ENCODE results near the gene KANSL1.
"Not testable (repeated sequence)": the region's sequence is repeated elsewhere in the genome, so short reads cannot be mapped to it uniquely, and the experiment has no call there.

The KANSL1 gene

GRCh38 chr17:46108550-46109110 lies 84.6 kb downstream of the KANSL1 start:
- DNase-seq, result no peak

DNA sequence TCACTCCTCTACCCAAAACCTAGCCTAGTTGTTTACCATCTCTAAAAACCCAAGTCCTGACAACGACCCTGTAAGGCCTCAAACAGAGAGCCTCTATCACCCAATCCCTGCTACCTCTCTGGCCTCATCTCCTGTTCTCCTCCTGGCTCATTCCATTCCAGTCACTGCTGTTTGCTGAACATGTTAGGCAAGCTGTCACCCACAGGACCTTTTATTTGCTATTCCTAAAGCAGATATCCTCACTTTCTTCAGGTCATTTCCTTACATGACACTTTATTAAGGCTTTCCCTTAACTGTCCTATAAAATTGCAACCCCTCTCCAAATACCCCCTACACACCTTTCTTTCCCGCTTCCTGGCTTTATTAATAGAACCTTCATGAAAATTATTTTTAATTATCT lies 85.1 kb downstream of the KANSL1 start:
- no peak for DNase-seq

DNA sequence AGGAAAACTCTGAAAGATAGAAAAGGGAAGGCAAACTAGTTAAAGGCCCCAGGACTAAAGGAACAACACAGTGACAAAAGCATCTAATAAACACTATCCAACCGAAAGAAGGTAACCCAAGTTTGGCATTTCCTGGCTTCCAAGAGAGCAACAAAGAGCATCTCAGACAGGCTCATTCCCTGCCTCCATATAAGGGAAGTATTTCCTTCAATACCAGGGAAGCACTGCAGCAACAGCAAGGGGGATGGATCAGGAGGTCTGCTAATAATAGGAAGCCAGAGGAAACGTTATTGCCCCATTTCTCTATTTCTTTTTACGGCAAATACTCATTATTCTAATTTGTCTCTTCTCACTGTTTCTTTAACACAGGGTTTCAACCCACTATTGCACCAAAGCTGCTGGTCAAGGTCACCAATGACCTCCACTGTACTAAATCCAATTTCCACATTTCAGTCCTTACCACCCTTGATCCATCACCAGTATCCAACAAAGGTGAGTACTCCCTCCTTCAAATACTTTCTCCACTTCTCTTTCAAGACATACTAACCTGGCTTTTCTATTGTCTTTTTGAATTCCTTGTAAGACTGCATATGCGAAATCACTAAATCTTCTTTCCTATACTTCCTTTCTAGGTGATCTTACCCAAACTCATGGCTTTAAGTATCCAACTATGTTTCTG lies 86.1 kb downstream of the KANSL1 start:
- DNase-seq, result no peak

DNA sequence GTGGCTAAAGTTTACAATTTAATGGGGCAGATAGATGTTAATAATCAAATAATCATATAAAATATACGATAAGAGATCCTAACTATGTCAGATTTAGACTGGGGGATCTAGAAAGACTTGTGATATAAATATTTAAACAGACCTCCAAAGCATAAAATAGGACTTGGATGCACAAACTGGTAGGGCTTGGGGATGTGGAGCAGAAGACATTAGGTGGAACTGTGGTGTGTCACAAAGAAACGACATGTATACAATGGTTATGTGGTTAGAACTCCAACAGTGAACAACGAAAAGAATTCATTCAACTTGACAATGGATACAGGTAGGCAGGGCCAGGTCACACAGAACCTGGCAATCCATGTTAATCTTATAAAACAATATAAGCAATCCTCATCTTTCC lies 90.4 kb downstream of the KANSL1 start:
- not testable (repeated sequence) for DNase-seq

- not testable (repeated sequence) for DNase-seq
These were observed 91.2 kb downstream of the KANSL1 start for GRCh38 chr17:46101785-46102617.

DNA sequence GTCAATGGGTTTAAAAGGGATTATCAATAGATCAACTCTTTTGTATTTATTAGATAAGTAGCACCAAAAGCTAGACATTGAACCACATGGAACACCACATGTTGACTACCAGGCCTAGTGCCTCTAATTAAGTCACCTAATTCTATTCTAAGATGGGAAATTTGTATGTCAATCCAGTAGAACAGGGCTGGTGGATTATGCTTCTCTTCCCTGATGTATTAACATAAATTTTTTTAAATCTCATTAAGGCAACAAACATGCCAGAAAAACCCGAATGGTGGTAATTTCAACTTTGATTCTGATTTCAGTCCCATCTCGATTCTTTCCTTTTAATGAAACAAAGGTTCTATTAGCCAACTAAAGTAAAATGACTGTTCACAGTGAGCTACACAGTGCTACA lies 92.6 kb downstream of the KANSL1 start:
- DNase-seq, result no peak

DNA sequence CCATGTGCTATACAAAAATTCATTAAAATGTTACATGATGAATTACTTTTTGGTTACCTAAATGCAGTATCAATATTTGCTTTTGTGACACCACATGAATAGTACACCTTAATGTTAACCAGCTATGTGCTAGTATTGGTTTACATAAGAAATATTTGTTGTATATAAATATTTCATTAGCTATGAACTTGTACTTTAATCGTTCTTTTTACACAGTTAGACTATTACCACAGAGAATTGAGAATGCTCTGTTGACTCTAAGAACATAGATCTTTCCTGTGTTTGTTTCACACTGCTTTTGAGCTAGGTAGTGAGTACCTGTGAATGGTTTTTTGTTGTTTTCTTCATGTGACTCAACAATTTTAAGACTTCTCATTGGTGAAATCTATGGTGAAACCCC lies 93.4 kb downstream of the KANSL1 start:
- DNase-seq, result no peak

DNA sequence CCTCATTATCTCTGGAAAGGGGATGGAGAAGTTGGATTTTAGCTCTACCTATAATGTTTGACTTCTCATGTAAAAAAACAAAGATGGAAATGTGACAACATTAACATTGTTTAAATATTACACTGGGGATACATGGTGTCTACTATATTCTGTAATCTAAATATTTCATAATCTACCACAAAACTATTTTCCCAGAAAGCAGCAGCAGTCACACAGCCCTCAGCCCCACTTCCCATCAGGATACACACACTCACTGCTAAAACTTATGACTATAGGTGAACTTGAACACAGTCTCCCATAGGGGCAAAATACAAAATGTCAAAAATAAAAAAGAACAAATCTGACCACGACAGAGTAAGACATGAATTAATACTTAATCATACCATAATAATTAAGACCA lies 95.7 kb downstream of the KANSL1 start:
- DNase-seq, result no peak

- no peak for DNase-seq
These were observed 100.2 kb downstream of the KANSL1 start for GRCh38 chr17:46092991-46093390.

DNA sequence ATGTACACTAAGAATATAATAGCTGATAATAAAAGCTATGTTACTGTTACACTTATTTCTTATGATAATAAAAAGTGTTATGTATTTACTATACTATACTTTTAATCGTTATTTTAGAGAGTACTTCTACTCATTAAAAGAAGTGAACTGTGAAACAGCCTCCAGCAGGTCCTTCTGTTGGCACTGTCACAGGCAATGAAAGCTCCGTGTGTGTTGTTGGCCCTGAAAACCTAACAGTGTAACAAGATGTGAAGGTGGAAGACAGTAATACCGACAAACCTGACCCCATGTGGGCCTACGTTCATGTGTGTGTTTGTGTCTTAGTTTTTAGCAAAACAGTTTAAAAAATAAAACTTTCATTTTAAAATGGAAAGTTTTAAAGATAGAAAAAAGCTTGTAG lies 102.4 kb downstream of the KANSL1 start:
- DNase-seq, result no peak

- no peak for DNase-seq
These were observed 103.8 kb downstream of the KANSL1 start for GRCh38 chr17:46089389-46089965.

DNA sequence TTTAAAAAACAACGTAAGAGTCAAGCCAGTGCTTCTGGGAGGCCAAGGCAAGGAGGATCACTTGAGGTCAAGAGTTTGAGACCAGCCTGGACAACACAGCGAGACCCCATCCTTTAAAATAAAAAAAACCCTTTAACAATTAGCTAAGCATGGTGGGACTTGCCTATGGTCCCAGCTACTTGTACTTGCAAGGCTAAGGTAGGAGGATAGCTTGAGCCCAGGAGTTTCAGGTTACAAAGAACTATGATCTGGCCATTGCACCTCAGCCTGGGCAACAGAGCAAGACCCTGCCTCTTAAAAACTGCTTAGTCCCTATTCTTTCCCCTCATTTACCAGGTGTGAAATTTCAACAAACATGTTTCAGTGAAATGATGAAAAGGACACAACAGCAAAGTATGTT lies 104.6 kb downstream of the KANSL1 start:
- no peak for DNase-seq

- not testable (repeated sequence) for DNase-seq
These were observed 105.4 kb downstream of the KANSL1 start for GRCh38 chr17:46087871-46088270.

- DNase-seq, result no peak
These were observed 106.4 kb downstream of the KANSL1 start for GRCh38 chr17:46086821-46087220.

DNA sequence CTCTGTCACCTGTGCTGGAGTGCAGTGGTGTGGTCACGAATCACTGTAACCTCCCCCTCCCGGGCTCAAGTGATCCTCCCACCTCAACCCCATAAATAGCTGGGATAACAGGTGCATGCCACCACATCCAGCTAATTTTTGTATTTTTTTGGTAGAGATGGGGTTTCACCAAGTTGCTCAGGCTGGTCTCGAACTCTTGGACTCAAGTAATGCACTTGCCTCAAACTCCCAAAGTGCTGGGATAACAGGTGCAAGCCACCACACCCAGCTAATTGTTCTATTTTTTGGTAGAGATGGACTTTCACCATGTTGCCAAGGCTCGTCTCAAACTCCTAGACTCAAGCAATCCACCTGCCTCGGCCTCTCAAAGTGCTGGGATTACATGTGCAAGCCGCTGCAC lies 107.7 kb downstream of the KANSL1 start:
- DNase-seq, result no peak

GRCh38 chr17:46082257-46082656 lies 111.0 kb downstream of the KANSL1 start:
- no peak for DNase-seq

DNA sequence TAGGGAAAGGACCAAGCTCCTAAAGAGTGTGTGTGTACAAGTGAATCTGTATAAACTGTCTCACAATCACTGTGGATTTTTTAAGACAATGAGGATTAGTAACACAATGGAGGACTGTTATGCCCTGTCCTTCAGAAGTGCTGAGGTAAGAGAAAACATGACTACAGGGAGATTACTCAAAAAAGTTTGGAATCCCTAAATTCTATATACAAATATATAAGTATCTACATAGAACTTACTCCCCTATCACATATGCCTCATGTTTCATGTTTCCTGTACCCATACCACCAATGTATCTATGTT lies 112.3 kb downstream of the KANSL1 start:
- DNase-seq, result no peak

- DNase-seq, result no peak
These were observed 112.9 kb downstream of the KANSL1 start for GRCh38 chr17:46080118-46081017.

GRCh38 chr17:46078675-46079074 lies 114.6 kb downstream of the KANSL1 start:
- DNase-seq, result no peak

- DNase-seq, result no peak
These were observed 118.7 kb downstream of the KANSL1 start for GRCh38 chr17:46074540-46074939.

GRCh38 chr17:46072998-46073397 lies 120.2 kb downstream of the KANSL1 start:
- no peak for DNase-seq

DNA sequence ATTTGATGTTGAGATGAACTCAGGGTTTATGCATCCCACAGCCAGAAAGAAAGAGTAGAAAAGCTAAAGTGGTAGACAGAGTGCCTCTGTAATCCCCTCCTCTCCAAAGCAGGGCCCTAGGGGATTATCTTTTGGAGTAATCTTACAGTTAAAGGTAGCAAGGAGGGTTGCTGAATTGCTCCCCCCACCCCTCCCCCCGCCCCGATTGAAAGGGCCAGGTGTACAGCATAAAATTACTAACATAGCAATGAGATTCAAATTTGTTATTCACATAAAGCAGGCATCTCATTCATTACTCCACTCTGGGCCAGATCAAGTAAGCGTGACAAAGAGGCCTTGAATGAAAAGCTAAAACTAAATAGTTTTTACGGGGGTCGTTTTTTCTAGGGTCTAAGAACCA lies 121.4 kb downstream of the KANSL1 start:
- no peak for DNase-seq

GRCh38 chr17:46064460-46064859 lies 128.8 kb downstream of the KANSL1 start:
- DNase-seq, result no peak

Data from CD4-positive, alpha-beta T cell treated with Interleukin-6 for 4 hours (primary cell).